ENCODE results near the gene REXO5. TPM values are rescaled to one million over a fixed set of nuclear protein-coding genes. Genes with fewer than 3 reads are reported as not detected.
A peak's percentile ranks its signal among the peaks of the same experiment; 100 is the strongest.
"Not testable (repeated sequence)": the region's sequence is repeated elsewhere in the genome, so short reads cannot be mapped to it uniquely, and the experiment has no call there.

Gene REXO5
- total and polyA plus RNA-seq, 9 of the 15 experiments (the other 6 are each of a cell fraction or from before 2014, with no cell fraction given) = 10.5 to 45.1 (median 25.4) TPM

DNA sequence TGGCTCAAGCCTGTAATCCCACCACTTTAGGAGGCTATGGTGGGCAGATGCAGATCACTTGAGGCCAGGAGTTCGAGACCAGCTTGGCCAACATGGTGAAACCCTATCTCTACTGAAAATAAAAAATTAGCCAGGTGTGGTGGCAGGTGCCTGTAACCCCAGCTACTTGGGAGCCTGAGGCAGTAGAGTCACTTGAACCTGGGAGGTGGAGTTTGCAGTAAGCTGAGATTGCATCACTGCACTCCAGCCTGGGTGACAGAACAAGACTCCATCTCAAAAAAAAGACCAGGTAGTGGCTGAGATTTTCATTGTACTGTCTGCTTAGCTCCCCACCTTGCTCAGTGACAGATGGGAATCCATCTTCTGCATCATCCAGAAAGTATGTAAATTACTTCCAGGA lies 41.9 kb upstream of the REXO5 start:
- peak overlapping the region; percentile 47 for H3K4me3 ChIP-seq
- BruUV-seq (replicated peaks); H3K9me1 ChIP-seq (ENCODE audit: control insufficient read depth, insufficient read depth, low read length); FAIRE-seq; H3K27me3 ChIP-seq (ENCODE audit: control insufficient read depth in 2 of 2, insufficient read depth in 2 of 2, low read length in 2 of 2); DNase-seq (ENCODE audit: extremely low read depth in 1 of 4, low spot score in 3 of 4); in situ Hi-C loops (cut with MboI); H4K20me1 ChIP-seq (replicated peaks; ENCODE audit: control insufficient read depth, insufficient read depth, low read length); H3K36me3 ChIP-seq (ENCODE audit: control insufficient read depth, insufficient read depth, low read length); TF ChIP-seq JUND (tag; IDR thresholded peaks at IDR 0.05; ENCODE audit: borderline replicate concordance, low read depth, low read length): not testable (repeated sequence)
- peak overlapping the region; percentile 81 for H3K4me2 ChIP-seq (ENCODE audit: insufficient read depth, low read length)
- intact Hi-C loops (cut with micrococcal nuclease) = loop anchor here (2.0 kb wide), 1 partner anchor 18 kb away; no protein-coding TSS in a partner anchor
- peak; percentile 46 for ATAC-seq
- H3K79me2 ChIP-seq (ENCODE audit: control insufficient read depth, insufficient read depth, low read length) = peaks cover 46% of the 10 kb centered on the region
- WGBS (ENCODE audit: insufficient coverage, low coverage, missing lambda C conversion rate) = 8% methylated on average over 1 of the region's 1 CpG
- peaks cover 15% of the 10 kb centered on the region for H3K9me3 ChIP-seq (replicated peaks; ENCODE audit: control insufficient read depth, insufficient read depth, low read depth, low read length)
- CTCF ChIA-PET (ENCODE audit: low intra/inter-chr PET ratio) = interaction anchor here (0.6 kb wide), 1 partner anchor 341 kb away, joined by 3 read pairs; no protein-coding TSS in a partner anchor
- POLR2A ChIA-PET = interaction anchor here (1.1 to 3.5 kb wide), 8 partner anchors 8 to 136 kb away, joined by 3 to 18 read pairs (median 4); partner anchors contain the start of genes DCUN1D3 and LYRM1
- H3K27ac ChIP-seq (ENCODE audit: extremely low read depth, low read depth, low read length) = peak overlapping the region; percentile 73
- peak overlapping the region; percentile 95; the same call in 1 of the 2 replicates for H2AFZ ChIP-seq (ENCODE audit: low read depth, low read length)
- H3K4me1 ChIP-seq (replicated peaks in 1 of 2; ENCODE audit: control insufficient read depth in 2 of 2, insufficient read depth in 2 of 2, low read length in 2 of 2) = peaks cover 4 to 34% of the 10 kb centered on the region in 2 experiments; a peak in 4 of 5 replicates
- H3K9ac ChIP-seq (ENCODE audit: insufficient read depth in 1 of 2, low read depth in 2 of 2, low read length in 2 of 2) = peak overlapping the region in 1 of 2 experiments; percentile 58; a peak in 2 of 4 replicates
- TF ChIP-seq, protein P1, sequence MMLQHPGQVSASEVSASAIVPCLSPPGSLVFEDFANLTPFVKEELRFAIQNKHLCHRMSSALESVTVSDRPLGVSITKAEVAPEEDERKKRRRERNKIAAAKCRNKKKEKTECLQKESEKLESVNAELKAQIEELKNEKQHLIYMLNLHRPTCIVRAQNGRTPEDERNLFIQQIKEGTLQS (IDR thresholded peaks at IDR 0.05) = peak; percentile 94
- TF ChIP-seq, protein P1 (CRISPR knock-in tag; conservative IDR thresholded peaks at IDR 0.05) = not testable (repeated sequence)
- TF ChIP-seq SOX6 (IDR thresholded peaks at IDR 0.05) (peak; percentile 71), SMAD3 (CRISPR knock-in tag; conservative IDR thresholded peaks at IDR 0.05) (0 out of 2 replicates have a peak, but pooled peaks have one; percentile 30), JUND (IDR thresholded peaks at IDR 0.05; ENCODE audit: borderline replicate concordance, low read depth, low read length) (peak; percentile 44; the same call in 1 of the 2 replicates), ZEB2 (IDR thresholded peaks at IDR 0.05) (0 out of 2 replicates have a peak, but pooled peaks have one; percentile 38), RCOR1 (IDR thresholded peaks at IDR 0.05; ENCODE audit: borderline replicate concordance in 1 of 2, low read depth in 2 of 2, low read length in 2 of 2) (peak in 1 of 2 experiments; percentile 4; a peak in 1 of 4 replicates), CXXC5 (CRISPR knock-in tag; IDR thresholded peaks at IDR 0.05) (peak; percentile 31; the same call in 1 of the 2 replicates), CEBPB (tag; IDR thresholded peaks at IDR 0.05) (peak; percentile 90)
- TF ChIP-seq, protein P2, sequence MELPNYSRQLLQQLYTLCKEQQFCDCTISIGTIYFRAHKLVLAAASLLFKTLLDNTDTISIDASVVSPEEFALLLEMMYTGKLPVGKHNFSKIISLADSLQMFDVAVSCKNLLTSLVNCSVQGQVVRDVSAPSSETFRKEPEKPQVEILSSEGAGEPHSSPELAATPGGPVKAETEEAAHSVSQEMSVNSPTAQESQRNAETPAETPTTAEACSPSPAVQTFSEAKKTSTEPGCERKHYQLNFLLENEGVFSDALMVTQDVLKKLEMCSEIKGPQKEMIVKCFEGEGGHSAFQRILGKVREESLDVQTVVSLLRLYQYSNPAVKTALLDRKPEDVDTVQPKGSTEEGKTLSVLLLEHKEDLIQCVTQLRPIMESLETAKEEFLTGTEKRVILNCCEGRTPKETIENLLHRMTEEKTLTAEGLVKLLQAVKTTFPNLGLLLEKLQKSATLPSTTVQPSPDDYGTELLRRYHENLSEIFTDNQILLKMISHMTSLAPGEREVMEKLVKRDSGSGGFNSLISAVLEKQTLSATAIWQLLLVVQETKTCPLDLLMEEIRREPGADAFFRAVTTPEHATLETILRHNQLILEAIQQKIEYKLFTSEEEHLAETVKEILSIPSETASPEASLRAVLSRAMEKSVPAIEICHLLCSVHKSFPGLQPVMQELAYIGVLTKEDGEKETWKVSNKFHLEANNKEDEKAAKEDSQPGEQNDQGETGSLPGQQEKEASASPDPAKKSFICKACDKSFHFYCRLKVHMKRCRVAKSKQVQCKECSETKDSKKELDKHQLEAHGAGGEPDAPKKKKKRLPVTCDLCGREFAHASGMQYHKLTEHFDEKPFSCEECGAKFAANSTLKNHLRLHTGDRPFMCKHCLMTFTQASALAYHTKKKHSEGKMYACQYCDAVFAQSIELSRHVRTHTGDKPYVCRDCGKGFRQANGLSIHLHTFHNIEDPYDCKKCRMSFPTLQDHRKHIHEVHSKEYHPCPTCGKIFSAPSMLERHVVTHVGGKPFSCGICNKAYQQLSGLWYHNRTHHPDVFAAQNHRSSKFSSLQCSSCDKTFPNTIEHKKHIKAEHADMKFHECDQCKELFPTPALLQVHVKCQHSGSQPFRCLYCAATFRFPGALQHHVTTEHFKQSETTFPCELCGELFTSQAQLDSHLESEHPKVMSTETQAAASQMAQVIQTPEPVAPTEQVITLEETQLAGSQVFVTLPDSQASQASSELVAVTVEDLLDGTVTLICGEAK (IDR thresholded peaks at IDR 0.05) = 0 out of 2 replicates have a peak, but pooled peaks have one; percentile 2
- TF ChIP-seq, protein P2 (CRISPR knock-in tag; IDR thresholded peaks at IDR 0.05) = not testable (repeated sequence)
